HCT116 (cell line): ENCODE measurements around the gene ANKRD55. TPM values are rescaled to one million over a fixed set of nuclear protein-coding genes. Genes with fewer than 3 reads are reported as not detected.

ENCODE experiments used
- ATAC-seq: fragments of 200-7000 bp; cut with Tn5 transposase; 2 replicates; pipeline ENCODE4 v1.9.1; 2020; ENCODE audit warnings: mild to moderate bottlenecking, moderate library complexity
- BruUV-seq: library from RNA; stranded (reverse); fragments of 400-500 nt; replicated peaks from 2 replicates; lab custom pipeline; 2021; lab: Mats Ljungman, UMichigan
- CTCF ChIA-PET: fragments of 300-600 bp; sonication (Branson Sonifier 250); formaldehyde crosslinking; loops from one replicate; lab custom pipeline; 2021; ENCODE audit warnings: antibody characterized with exemption; lab: Charles Lee
- POLR2A ChIA-PET: fragments of 300-600, 350-600 bp; sonication (Branson Sonifier 250); formaldehyde crosslinking; loops from one replicate; lab custom pipeline; 2021; ENCODE audit warnings: antibody characterized with exemption; lab: Charles Lee
- RAD21 ChIA-PET, 2 experiments: fragments of 300-600 bp; sonication (Branson Sonifier 250); formaldehyde crosslinking; loops; one replicate each; lab custom pipeline; 2023; ENCODE audit warnings: low total read pairs in 2 of 2; ENCODE audit not compliant: uncharacterized antibody in 2 of 2, unreplicated experiment in 2 of 2, low non-redundant PET in 1 of 2; lab: Charles Lee
- DNase-seq: peaks from one replicate; pipeline ENCODE4 v3.0.0-alpha.2; 2010; ENCODE audit warnings: low read depth, low spot score
- H2AFZ ChIP-seq: fragments of 200-600 bp; shearing (Covaris generic), sonication (generic); 2 replicates; pipeline ENCODE4 v1.6.1; 2017; ENCODE audit warnings: low read depth, mixed run types, mixed read lengths, antibody characterized with exemption, low read length; ENCODE audit not compliant: poor library complexity, severe bottlenecking
- H3K27ac ChIP-seq: 2 replicates; pipeline ENCODE4 v1.5.1; 2012; ENCODE audit warnings: low read depth, low read length
- H3K27me3 ChIP-seq: fragments of 200-600 bp; sonication (generic); 2 replicates; pipeline ENCODE4 v1.6.1; 2016; ENCODE audit warnings: mixed run types, low read length, mixed read lengths; ENCODE audit not compliant: insufficient read depth
- H3K36me3 ChIP-seq, 2 experiments: fragments of 200-500 bp in 1 of 2; fragments of 200-600 bp in 1 of 2; sonication (Bioruptor generic) in 1 of 2; sonication (generic) in 1 of 2; 2 replicates each; pipeline versions ENCODE4 v1.5.1 to v1.6.1; 2014 to 2016; ENCODE audit warnings: low read length in 2 of 2, inconsistent platforms in 1 of 2, mixed read lengths in 1 of 2, mixed run types in 1 of 2; ENCODE audit not compliant: insufficient read depth in 2 of 2, control insufficient read depth in 1 of 2
- H3K4me1 ChIP-seq, 2 experiments: fragments of 200-600 bp in 1 of 2; sonication (generic) in 1 of 2; 2 replicates each; pipeline versions ENCODE4 v1.5.1 to v1.6.1; 2012 to 2017; ENCODE audit warnings: low read length in 2 of 2, inconsistent platforms in 1 of 2, mild to moderate bottlenecking in 1 of 2, mixed read lengths in 1 of 2, mixed run types in 1 of 2, moderate library complexity in 1 of 2; ENCODE audit not compliant: insufficient read depth in 2 of 2, control insufficient read depth in 1 of 2
- H3K4me2 ChIP-seq: fragments of 200-600 bp; sonication (generic); 2 replicates; pipeline ENCODE4 v1.6.1; 2017; ENCODE audit warnings: mixed run types, low read length, mixed read lengths
- H3K4me3 ChIP-seq, 2 experiments: fragments of 200-600 bp in 1 of 2; sonication (generic) in 1 of 2; replicated peaks in 1 of 2; 2 replicates each; pipeline ENCODE4 v1.5.1; 2011 to 2016; ENCODE audit warnings: low read length in 2 of 2, control low read depth in 1 of 2, low read depth in 1 of 2, mild to moderate bottlenecking in 1 of 2, mixed read lengths in 1 of 2, mixed run types in 1 of 2
- H3K79me2 ChIP-seq: fragments of 200-600 bp; sonication (generic); 2 replicates; pipeline ENCODE4 v1.6.1; 2017; ENCODE audit warnings: mild to moderate bottlenecking, mixed run types, low read length, moderate library complexity, mixed read lengths; ENCODE audit not compliant: insufficient read depth
- H3K9ac ChIP-seq: fragments of 200-600 bp; sonication (generic); 2 replicates; pipeline ENCODE4 v1.6.1; 2016; ENCODE audit warnings: low read length, mixed read lengths
- H3K9me2 ChIP-seq: fragments of 200-600 bp; sonication (generic), shearing (Covaris generic); 2 replicates; pipeline ENCODE4 v1.6.1; 2017; ENCODE audit warnings: mixed run types, mild to moderate bottlenecking, moderate library complexity; ENCODE audit not compliant: insufficient read depth
- H3K9me3 ChIP-seq, 2 experiments: fragments of 200-500 bp in 1 of 2; fragments of 200-600 bp in 1 of 2; sonication (Bioruptor generic) in 1 of 2; sonication (generic) in 1 of 2; 2 replicates each; pipeline ENCODE4 v1.6.1; 2014 to 2017; ENCODE audit warnings: low read length in 2 of 2, mixed read lengths in 2 of 2, inconsistent platforms in 1 of 2, low read depth in 1 of 2, mild to moderate bottlenecking in 1 of 2, mixed run types in 1 of 2, moderate library complexity in 1 of 2; ENCODE audit not compliant: control insufficient read depth in 1 of 2, insufficient read depth in 1 of 2
- H4K20me1 ChIP-seq: fragments of 200-600 bp; sonication (generic), shearing (Covaris generic); 2 replicates; pipeline ENCODE4 v1.6.1; 2017; ENCODE audit warnings: mixed run types, mild to moderate bottlenecking, moderate library complexity; ENCODE audit not compliant: insufficient read depth
- CBX3 ChIP-seq: IDR thresholded peaks from 2 replicates; pipeline ENCODE4 v1.6.1; 2012; ENCODE audit warnings: low read depth
- CEBPB ChIP-seq: IDR thresholded peaks from 2 replicates; pipeline ENCODE4 v1.6.1; 2012; ENCODE audit warnings: low read depth
- EZH2phosphoT487 ChIP-seq: fragments of 200-600 bp; IDR thresholded peaks from 2 replicates; pipeline ENCODE4 v1.6.1; 2018; ENCODE audit warnings: antibody characterized with exemption, borderline replicate concordance
- JUND ChIP-seq: IDR thresholded peaks from 2 replicates; pipeline ENCODE4 v1.6.1; 2012
- MAX ChIP-seq: IDR thresholded peaks from 2 replicates; pipeline ENCODE4 v1.6.1; 2012
- POLR2A ChIP-seq: IDR thresholded peaks from 2 replicates; pipeline ENCODE4 v1.7.0; 2011; ENCODE audit warnings: borderline replicate concordance; ENCODE audit not compliant: insufficient read depth, insufficient read length; ENCODE audit errors: extremely low read depth
- POLR2AphosphoS5 ChIP-seq: IDR thresholded peaks from 2 replicates; pipeline ENCODE4 v1.6.1; 2011; ENCODE audit warnings: mild to moderate bottlenecking, low read depth, low read length, moderate library complexity
- RAD21 ChIP-seq: IDR thresholded peaks from 2 replicates; pipeline ENCODE4 v1.6.1; 2012; ENCODE audit warnings: low read depth, mild to moderate bottlenecking
- REST ChIP-seq: IDR thresholded peaks from 2 replicates; pipeline ENCODE4 v1.6.1; 2012; ENCODE audit warnings: low read depth
- SIN3A ChIP-seq: IDR thresholded peaks from 2 replicates; pipeline ENCODE4 v1.6.1; 2012; ENCODE audit warnings: low read depth
- SRF ChIP-seq: IDR thresholded peaks from 2 replicates; pipeline ENCODE4 v1.6.1; 2012; ENCODE audit warnings: low read depth
- YY1 ChIP-seq: IDR thresholded peaks from 2 replicates; pipeline ENCODE4 v1.6.1; 2011; ENCODE audit warnings: low read length, low read depth, moderate library complexity, mild to moderate bottlenecking; ENCODE audit not compliant: insufficient replicate concordance; ENCODE audit errors: extremely low read depth
- ZFX ChIP-seq: fragments of 450-650 bp; IDR thresholded peaks from 2 replicates; pipeline ENCODE4 v1.6.1; 2017
- ZNF274 ChIP-seq: fragments of 200-500 bp; sonication (Bioruptor generic); IDR thresholded peaks from 2 replicates; pipeline ENCODE4 v1.6.1; 2014; ENCODE audit warnings: mild to moderate bottlenecking, low read depth, low read length, inconsistent platforms
- intact Hi-C: fragments of 100-400 bp; cut with micrococcal nuclease; formaldehyde crosslinking; loops from 2 replicates; pipeline ENCODE4 v1.10.0; 2022
- total RNA-seq: library from RNA; stranded (reverse); gene quantifications from one replicate; pipeline ENCODE4 v1.2.1, GENCODE V29; 2021; ENCODE audit not compliant: unreplicated experiment

ANKRD55 gene
- total RNA-seq, 1 experiment from 2014 or later: not detected

- H3K36me3 ChIP-seq: no peaks in the 10 kb centered on the region
- peak overlapping the region; percentile 71 for H2AFZ ChIP-seq
- no peak overlapping the region for H3K27ac ChIP-seq
- H3K4me3 ChIP-seq: no peak overlapping the region
- ChIA-PET CTCF (interaction anchor here (0.9 to 7.8 kb wide), 16 partner anchors 11 to 995 kb away, joined by 3 to 124 read pairs (median 4); no protein-coding TSS in a partner anchor), POLR2A (interaction anchor here (1.0 kb wide), 1 partner anchor 568 kb away, joined by 7 read pairs; no protein-coding TSS in a partner anchor), RAD21 (interaction anchor here (1.0 to 1.5 kb wide), 10 partner anchors 333 to 1007 kb away, joined by 3 to 24 read pairs (median 4); partner anchors contain the start of gene MAP3K1 (in 1 of the 2))
- TF ChIP-seq RAD21: peak; percentile 13; the same call in 1 of the 2 replicates
- TF ChIP-seq CBX3: no peak
- H3K9ac ChIP-seq: no peak overlapping the region
- intact Hi-C loops: loop anchor here (1.0 to 5.0 kb wide), 5 partner anchors 568 to 1007 kb away; no protein-coding TSS in a partner anchor
- no TSS peak for BruUV-seq
- no peaks in the 10 kb centered on the region for H3K9me3 ChIP-seq
- no peak overlapping the region for H3K4me2 ChIP-seq
- no peaks in the 10 kb centered on the region for H3K4me1 ChIP-seq
- H3K27me3 ChIP-seq: no peaks in the 10 kb centered on the region
- peak; percentile 51; the same call in 1 of the 2 replicates for ATAC-seq
- no peaks in the 10 kb centered on the region for H4K20me1 ChIP-seq
- no peak for DNase-seq
- H3K9me2 ChIP-seq: no peaks in the 10 kb centered on the region
- H3K79me2 ChIP-seq: no peaks in the 10 kb centered on the region
Measured at GRCh38 chr5:56270058-56270457, 36.9 kb upstream of the ANKRD55 start.

- POLR2A ChIA-PET: no interaction called here
- intact Hi-C loops: loop anchor here (1.0 kb wide), 1 partner anchor 333 kb away; no protein-coding TSS in a partner anchor
- peak; percentile 41; the same call in 1 of the 2 replicates for ATAC-seq
- TF ChIP-seq SRF (no peak), JUND (no peak), MAX (no peak), EZH2phosphoT487 (no peak), SIN3A (no peak), ZFX (no peak), YY1 (no peak), CBX3 (no peak), RAD21 (peak; percentile 52), CEBPB (no peak), POLR2A (no peak), ZNF274 (no peak), POLR2AphosphoS5 (no peak), REST (no peak)
Measured at GRCh38 chr5:56269216-56269927, 36.2 kb upstream of the ANKRD55 start.

More at GRCh38 chr5:56269216-56269927, 36.2 kb upstream of the ANKRD55 start:
- no peak overlapping the region for H3K4me2 ChIP-seq
- ChIA-PET RAD21 (interaction anchor here (0.6 to 1.1 kb wide), 2 partner anchors 207 to 333 kb away, joined by 5 to 6 read pairs; no protein-coding TSS in a partner anchor), CTCF (interaction anchor here (0.9 to 7.8 kb wide), 7 partner anchors 11 to 868 kb away, joined by 3 to 124 read pairs (median 4); no protein-coding TSS in a partner anchor)
- peak; percentile 12 for DNase-seq
- H3K27me3 ChIP-seq: no peaks in the 10 kb centered on the region
- no peaks in the 10 kb centered on the region for H3K79me2 ChIP-seq
- H3K9me2 ChIP-seq: no peaks in the 10 kb centered on the region
- no peak overlapping the region for H2AFZ ChIP-seq
- no peaks in the 10 kb centered on the region for H3K9me3 ChIP-seq
- no peak overlapping the region for H3K4me3 ChIP-seq
- no peaks in the 10 kb centered on the region for H3K36me3 ChIP-seq
- H4K20me1 ChIP-seq: no peaks in the 10 kb centered on the region
- H3K4me1 ChIP-seq: peaks cover 0 to 2% of the 10 kb centered on the region in 2 experiments; a peak in 1 of 4 replicates
- no peak overlapping the region for H3K9ac ChIP-seq
- H3K27ac ChIP-seq: no peak overlapping the region
- no TSS peak for BruUV-seq
